ENCODE data around the gene RARRES2.
A peak's percentile ranks its signal among the peaks of the same experiment; 100 is the strongest.
"Not testable (repeated sequence)": the region's sequence is repeated elsewhere in the genome, so short reads cannot be mapped to it uniquely, and the experiment has no call there.

Gene RARRES2

GRCh38 chr7:150322114-150322832, 19.2 kb downstream of the RARRES2 start:
- peak; percentile 71 for DNase-seq (ENCODE audit: low spot score)
- peak; percentile 56 for FAIRE-seq

- DNase-seq (ENCODE audit: low spot score) (no peak), FAIRE-seq (no peak)
These were observed 19.7 kb downstream of the RARRES2 start for GRCh38 chr7:150321788-150322113.

GRCh38 chr7:150317748-150318444, 23.5 kb downstream of the RARRES2 start:
- FAIRE-seq: peak; percentile 97
- peak; percentile 91 for DNase-seq (ENCODE audit: low spot score)

- not testable (repeated sequence) for DNase-seq (ENCODE audit: low spot score); FAIRE-seq
These were observed 24.4 kb downstream of the RARRES2 start for GRCh38 chr7:150316987-150317386.

GRCh38 chr7:150314639-150315239, 26.7 kb downstream of the RARRES2 start:
- DNase-seq (ENCODE audit: low spot score) (no peak), FAIRE-seq (peak; percentile 98)

- FAIRE-seq (no peak), DNase-seq (ENCODE audit: low spot score) (no peak)
These were observed 27.6 kb downstream of the RARRES2 start for GRCh38 chr7:150313870-150314269.

- peak; percentile 58 for DNase-seq (ENCODE audit: low spot score)
- FAIRE-seq: no peak
These were observed 28.0 kb downstream of the RARRES2 start for GRCh38 chr7:150313367-150313809.

GRCh38 chr7:150312649-150313366, 28.6 kb downstream of the RARRES2 start:
- peak; percentile 98 for DNase-seq (ENCODE audit: low spot score)

GRCh38 chr7:150311711-150312110, 29.7 kb downstream of the RARRES2 start:
- FAIRE-seq (no peak), DNase-seq (ENCODE audit: low spot score) (peak; percentile 43)

More at GRCh38 chr7:150312649-150313366, 28.6 kb downstream of the RARRES2 start:
- FAIRE-seq: peak; percentile 99

GRCh38 chr7:150311146-150311545, 30.3 kb downstream of the RARRES2 start:
- FAIRE-seq (no peak), DNase-seq (ENCODE audit: low spot score) (no peak)

- DNase-seq (ENCODE audit: low spot score) (peak; percentile 51), FAIRE-seq (peak; percentile 4)
These were observed 32.9 kb downstream of the RARRES2 start for GRCh38 chr7:150308575-150308974.

- DNase-seq (ENCODE audit: low spot score) (peak; percentile 93), FAIRE-seq (peak; percentile 91)
These were observed 33.5 kb downstream of the RARRES2 start for GRCh38 chr7:150307904-150308303.

GRCh38 chr7:150307129-150307528, 34.3 kb downstream of the RARRES2 start:
- peak; percentile 95 for FAIRE-seq

GRCh38 chr7:150306377-150306776, 35.1 kb downstream of the RARRES2 start:
- FAIRE-seq; DNase-seq (ENCODE audit: low spot score): not testable (repeated sequence)

More at GRCh38 chr7:150307129-150307528, 34.3 kb downstream of the RARRES2 start:
- peak; percentile 96 for DNase-seq (ENCODE audit: low spot score)

- not testable (repeated sequence) for DNase-seq (ENCODE audit: low spot score); FAIRE-seq
These were observed 35.5 kb downstream of the RARRES2 start for GRCh38 chr7:150305903-150306284.

GRCh38 chr7:150305259-150305902, 36.0 kb downstream of the RARRES2 start:
- FAIRE-seq; DNase-seq (ENCODE audit: low spot score): not testable (repeated sequence)

- not testable (repeated sequence) for DNase-seq (ENCODE audit: low spot score); FAIRE-seq
These were observed 36.8 kb downstream of the RARRES2 start for GRCh38 chr7:150304499-150305258.

- FAIRE-seq (peak; percentile 98), DNase-seq (ENCODE audit: low spot score) (peak; percentile 99)
These were observed 38.5 kb downstream of the RARRES2 start for GRCh38 chr7:150302908-150303310.

GRCh38 chr7:150297978-150298377, 43.5 kb downstream of the RARRES2 start:
- DNase-seq (ENCODE audit: low spot score); FAIRE-seq: not testable (repeated sequence)

- FAIRE-seq; DNase-seq (ENCODE audit: low spot score): not testable (repeated sequence)
These were observed 44.6 kb downstream of the RARRES2 start for GRCh38 chr7:150296802-150297201.
